SKM-1 treated with dmso at 0.1 percent for 144 hours (cell line): Measurements from ENCODE around the gene TYK2.
"Not testable (repeated sequence)": the region's sequence is repeated elsewhere in the genome, so short reads cannot be mapped to it uniquely, and the experiment has no call there.

Source experiments
- DNase-seq: peaks from one replicate; lab custom pipeline; 2025; ENCODE audit not compliant: unreplicated experiment; lab: John Stamatoyannopoulos, UW

Gene TYK2

DNA sequence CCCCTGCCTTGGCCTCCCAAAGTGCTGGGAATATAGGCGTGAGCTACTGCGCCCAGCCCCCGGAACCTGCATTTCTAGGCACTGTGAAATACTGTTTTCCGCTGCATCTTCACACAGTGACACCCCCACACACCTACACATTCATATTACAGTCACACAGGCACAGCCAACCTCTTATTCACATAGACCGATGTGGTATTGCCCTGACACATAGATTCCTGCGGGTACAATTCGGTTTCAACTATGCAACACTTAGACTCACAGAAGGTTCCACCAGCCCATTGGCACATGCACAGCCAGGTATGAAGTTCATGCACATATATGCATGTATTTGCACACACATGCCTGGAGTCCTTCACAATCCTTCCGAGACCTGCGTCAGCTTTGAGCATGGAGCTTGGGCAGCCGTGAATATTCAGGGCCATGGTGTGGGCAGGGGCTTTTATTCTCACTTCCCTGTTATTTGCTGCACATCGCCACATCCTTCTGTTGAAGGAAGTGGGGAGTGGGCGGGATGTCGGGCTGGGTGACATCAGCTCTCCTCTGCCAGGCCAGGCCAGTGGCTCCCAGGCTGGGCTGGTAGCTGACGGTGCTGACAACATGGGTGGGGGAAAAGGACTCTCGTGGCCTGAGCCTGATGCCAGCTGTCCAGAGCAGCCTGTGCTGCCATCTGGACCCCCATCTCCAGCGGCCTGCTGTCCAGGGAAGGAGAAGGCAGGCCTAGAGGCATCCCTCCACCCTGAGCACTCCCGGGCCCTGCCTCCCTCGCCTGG, 28.3 kb upstream of the TYK2 start:
- peak; percentile 73 for DNase-seq

DNA sequence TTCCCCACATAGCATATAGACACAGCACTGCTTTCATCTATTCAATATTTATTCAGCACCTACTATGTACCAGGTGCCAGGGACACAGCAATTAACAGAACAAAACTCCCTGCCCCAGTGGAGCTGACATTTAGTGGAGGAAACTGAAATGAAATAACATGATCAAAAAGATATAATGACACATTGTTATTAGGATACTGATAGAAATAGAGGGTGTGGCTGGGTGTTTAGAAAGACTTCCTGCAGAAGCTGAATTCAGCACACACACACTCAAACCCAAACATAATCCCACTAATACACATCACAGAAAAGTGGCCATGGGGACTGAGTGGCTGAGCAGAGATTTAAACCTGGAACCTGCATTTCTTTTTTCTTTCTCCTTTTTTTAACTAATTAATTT, 26.7 kb upstream of the TYK2 start:
- no peak for DNase-seq

GRCh38 chr19:10406191-10406590, 25.8 kb upstream of the TYK2 start:
- no peak for DNase-seq

DNA sequence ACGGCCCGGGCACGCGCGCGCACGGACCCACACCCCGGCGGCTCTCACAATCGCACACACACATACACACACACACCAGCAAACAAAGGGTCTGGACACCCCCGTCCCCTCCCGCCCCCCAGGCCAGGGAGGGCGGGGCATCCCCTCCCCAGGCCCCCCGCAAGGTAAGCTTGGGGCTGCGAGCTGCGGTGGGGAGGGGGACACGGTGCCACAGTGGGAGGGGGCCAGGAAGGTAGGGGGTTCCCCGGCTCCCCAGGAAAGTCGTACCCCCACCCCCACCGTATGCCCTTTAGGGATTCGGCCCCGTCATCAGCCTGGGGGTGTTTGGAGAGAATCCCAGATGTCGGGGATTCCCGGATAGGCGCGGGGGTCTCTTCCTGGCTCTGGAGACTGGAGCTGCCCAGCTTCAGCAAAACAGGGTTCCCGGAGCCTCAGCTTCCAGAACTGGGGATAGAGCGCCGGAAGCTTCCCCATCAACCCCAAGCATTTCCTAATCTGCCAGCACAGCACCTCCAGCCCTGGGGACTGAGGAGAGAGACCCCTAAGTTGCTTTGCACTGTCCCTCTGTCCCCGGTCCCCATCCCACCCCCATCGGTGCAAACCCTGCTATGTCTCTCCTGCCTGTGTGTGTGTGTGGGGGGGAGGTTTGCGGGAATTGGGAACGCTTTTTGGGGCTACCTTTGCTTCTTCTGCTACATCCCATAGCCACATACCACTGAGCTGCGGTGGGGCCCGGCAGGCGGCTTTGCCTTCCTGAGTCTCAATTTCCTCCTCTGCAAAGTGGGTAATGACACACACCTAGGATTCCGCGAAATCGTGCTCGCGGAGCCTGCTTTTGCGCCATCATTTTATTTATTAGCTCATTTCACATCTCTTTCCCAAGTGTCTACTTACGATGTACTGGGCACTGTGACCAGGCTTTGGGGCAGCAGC, 24.8 kb upstream of the TYK2 start:
- DNase-seq, result no peak

GRCh38 chr19:10403137-10404021, 23.0 kb upstream of the TYK2 start, which contains the start of gene CDC37:
CDC37 (minus strand) TSS chr19:10403542; CDS start chr19:10403479, 63 bp downstream.
- DNase-seq, result peak; percentile 86

- no peak for DNase-seq
Observed at GRCh38 chr19:10402441-10403038, 22.2 kb upstream of the TYK2 start.

DNA sequence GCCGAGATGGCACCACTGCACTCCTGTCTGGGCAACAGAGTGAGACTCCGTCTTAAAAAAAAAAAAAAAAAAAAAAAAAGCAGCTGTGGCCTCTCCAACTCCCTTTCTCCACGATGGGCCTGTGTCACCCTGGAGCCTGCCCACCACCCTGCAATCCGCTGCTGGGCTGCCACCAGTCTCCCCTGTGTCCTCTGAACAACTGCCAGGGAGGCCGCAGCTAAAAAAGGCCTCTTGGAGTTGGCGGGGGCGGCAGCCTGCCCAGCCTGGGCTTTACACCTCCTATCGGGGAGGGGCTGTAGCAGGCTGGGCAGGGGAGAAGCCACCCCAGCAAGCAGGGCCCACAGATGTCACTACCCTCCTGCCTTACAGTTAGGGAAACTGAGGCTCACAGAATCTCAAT, 19.5 kb upstream of the TYK2 start:
- no peak for DNase-seq

DNA sequence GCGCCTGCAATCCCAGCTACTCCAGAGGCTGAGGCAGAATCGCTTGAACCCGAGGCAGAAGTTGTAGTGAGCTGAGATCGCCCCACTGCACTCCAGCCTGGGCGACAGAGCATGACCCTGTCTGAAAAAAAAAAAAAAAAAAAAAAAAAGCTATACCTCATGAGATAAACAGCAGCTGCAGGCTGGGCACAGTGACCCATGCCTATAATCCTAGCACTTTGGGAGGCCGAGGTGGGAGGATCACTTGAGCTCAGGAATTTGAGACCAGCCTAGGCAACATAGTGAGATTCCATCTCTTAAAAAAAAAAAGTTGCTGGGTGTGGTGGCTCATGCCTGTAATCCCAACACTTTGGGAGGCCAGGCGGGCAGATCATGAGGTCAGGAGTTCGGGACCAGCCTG, 19.0 kb upstream of the TYK2 start:
- DNase-seq, result not testable (repeated sequence)

GRCh38 chr19:10398819-10399218, 18.4 kb upstream of the TYK2 start:
- no peak for DNase-seq

- no peak for DNase-seq
Observed at GRCh38 chr19:10395917-10396316, 15.5 kb upstream of the TYK2 start.

DNA sequence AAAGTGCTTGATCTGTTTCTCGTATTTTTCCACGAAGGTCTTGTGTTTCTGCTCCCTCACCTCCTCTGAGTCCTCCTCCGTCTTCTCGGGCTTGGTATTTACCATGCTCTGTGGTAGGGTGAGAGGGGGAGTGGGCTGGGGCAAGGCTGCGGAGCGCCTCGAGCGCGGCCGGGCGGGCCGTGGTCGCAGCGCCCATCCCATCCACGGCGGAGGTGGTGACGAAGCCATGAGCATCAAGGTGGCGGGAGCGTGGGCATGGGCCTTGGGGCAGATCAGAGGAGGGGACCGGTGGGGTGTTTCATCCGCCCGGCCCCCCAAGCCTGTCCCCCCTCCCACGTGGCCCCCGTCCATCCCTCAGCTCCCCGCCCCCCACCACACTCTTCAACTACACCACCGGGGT, 15.1 kb upstream of the TYK2 start:
- no peak for DNase-seq

GRCh38 chr19:10395003-10395402, 14.6 kb upstream of the TYK2 start:
- DNase-seq, result no peak

- DNase-seq, result no peak
Observed at GRCh38 chr19:10393137-10393536, 12.8 kb upstream of the TYK2 start.

- DNase-seq, result no peak
Observed at GRCh38 chr19:10392120-10392519, 11.7 kb upstream of the TYK2 start.

DNA sequence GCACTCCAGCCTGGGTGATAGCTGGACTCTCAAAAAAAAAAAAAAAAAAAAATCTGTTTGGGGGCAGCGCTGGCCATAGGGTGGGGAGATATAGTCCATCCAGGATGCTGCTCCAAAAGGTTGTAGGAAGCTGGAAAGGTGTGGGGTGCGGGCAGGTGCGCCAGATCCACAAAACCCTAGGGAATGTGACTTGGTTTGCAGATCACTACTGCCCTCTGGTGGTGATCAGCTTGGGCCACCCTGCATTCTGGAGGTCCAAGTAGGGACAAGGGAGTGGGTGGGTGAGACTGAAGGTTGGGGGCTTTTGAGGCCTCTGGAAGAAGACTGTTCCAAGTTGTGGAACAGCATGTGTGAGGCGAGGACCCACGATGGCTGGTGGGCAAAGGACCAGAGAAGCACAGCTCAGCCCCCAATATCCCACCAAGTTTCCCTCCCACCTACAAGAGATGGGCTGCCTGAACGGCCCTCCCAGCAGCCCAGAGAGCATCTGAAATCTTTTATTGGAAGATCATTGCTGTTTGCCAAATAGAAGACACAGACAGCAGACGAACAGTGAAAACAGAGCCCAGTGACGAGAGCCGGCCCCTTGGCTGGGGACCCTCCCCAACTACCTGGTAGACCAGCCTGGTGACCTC, 10.4 kb upstream of the TYK2 start:
- peak; percentile 39 for DNase-seq

DNA sequence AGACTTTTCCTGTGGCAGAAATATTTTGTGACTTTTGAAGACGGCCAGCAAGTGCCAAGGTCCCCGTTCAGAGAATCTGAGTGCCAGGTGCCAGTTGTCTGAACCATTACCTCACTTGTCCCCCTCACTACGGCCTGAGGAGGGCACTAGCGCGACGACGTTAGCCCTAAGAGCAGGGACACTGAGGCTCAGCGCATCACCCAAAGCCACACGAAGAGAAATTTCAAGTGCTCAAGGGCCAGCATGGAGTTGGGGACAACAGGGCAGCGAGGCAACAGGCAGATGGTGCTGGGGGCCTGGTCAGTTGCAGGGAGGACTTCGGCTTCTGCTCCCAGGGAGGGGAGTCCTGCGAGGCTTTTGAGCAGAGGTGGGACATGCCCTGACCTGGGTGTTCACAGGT, 9.5 kb upstream of the TYK2 start:
- no peak for DNase-seq

- DNase-seq, result peak; percentile 57
Observed at GRCh38 chr19:10388957-10389356, 8.6 kb upstream of the TYK2 start.

- no peak for DNase-seq
Observed at GRCh38 chr19:10384580-10384979, 4.2 kb upstream of the TYK2 start.

- DNase-seq, result not testable (repeated sequence)
Observed at GRCh38 chr19:10383223-10383499, 2.8 kb upstream of the TYK2 start.

DNA sequence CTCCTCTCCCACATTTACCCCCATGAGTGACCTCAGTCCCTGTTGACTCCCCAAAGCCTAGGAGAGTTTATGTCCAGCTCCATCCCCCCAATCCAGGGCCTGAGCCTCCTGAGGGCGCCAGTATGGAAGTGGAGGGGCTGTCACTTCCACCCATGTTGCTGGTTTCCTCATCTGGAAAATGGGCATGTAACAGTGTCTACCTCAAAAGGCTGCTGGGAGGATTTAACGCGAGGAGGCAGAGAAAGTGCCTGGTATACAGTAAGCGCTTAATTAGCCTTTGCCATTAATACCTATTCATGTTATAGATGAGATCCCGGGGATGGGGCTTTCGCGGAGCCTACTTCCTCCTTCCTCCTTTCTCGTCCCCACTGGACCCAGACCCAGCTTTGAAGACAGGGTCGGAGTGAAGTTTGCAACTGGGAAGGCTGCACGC, 476 bp downstream of the TYK2 start:
- peak; percentile 44 for DNase-seq
